ENCODE measurements around the gene MAML3. TPM values are rescaled to one million over a fixed set of nuclear protein-coding genes. Genes with fewer than 3 reads are reported as not detected.
A peak's percentile ranks its signal among the peaks of the same experiment; 100 is the strongest.

The MAML3 gene
- total and polyA plus RNA-seq, 8 donors: 1.7 to 20.3 (median 8.4) TPM

GRCh38 chr4:139694522-139695107 lies 459.4 kb downstream of the MAML3 start:
- H3K27ac ChIP-seq: no peak overlapping the region
- no peak overlapping the region for H3K4me3 ChIP-seq
- TF ChIP-seq EP300 (IDR thresholded peaks at IDR 0.05): no peak
- TF ChIP-seq POLR2AphosphoS5 (IDR thresholded peaks at IDR 0.05): no peak
- TF ChIP-seq POLR2A (IDR thresholded peaks at IDR 0.05): no peak
- TF ChIP-seq CTCF (IDR thresholded peaks at IDR 0.05): no peak
- no peaks in the 10 kb centered on the region for H3K27me3 ChIP-seq
- H3K4me1 ChIP-seq: peaks cover 0 to 14% (median 10%) of the 10 kb centered on the region in 4 donors
- peaks cover 0 to 39% (median 30%) of the 10 kb centered on the region in 4 donors for H3K36me3 ChIP-seq
- peaks cover 0 to 4% (median 2%) of the 10 kb centered on the region in 4 donors for H3K9me3 ChIP-seq
- DNase-seq: no peak
- intact Hi-C loops (cut with DNase I; ENCODE audit: low total_unique reads): no loop called here
- WGBS, 5 donors: 90 to 93% (median 92%) methylated on average over 3 of the region's 3 CpGs

GRCh38 chr4:139692309-139693012 lies 461.5 kb downstream of the MAML3 start:
- peak overlapping the region in 1 of 5 donors; percentile 35 for H3K27ac ChIP-seq
- intact Hi-C loops (cut with DNase I; ENCODE audit: low total_unique reads): no loop called here
- H3K27me3 ChIP-seq: no peaks in the 10 kb centered on the region
- H3K4me1 ChIP-seq: peaks cover 0 to 14% (median 10%) of the 10 kb centered on the region in 4 donors
- peak in 1 of 2 donors; percentile 12 for DNase-seq
- H3K4me3 ChIP-seq: no peak overlapping the region
- peaks cover 0 to 4% (median 2%) of the 10 kb centered on the region in 4 donors for H3K9me3 ChIP-seq
- TF ChIP-seq POLR2A (IDR thresholded peaks at IDR 0.05): no peak
- TF ChIP-seq POLR2AphosphoS5 (IDR thresholded peaks at IDR 0.05): no peak
- no peak for TF ChIP-seq EP300 (IDR thresholded peaks at IDR 0.05)
- no peak for TF ChIP-seq CTCF (IDR thresholded peaks at IDR 0.05)
- 27 to 35% (median 31%) methylated on average over 4 of the region's 4 CpGs for WGBS, 5 donors
- peaks cover 0 to 39% (median 25%) of the 10 kb centered on the region in 4 donors for H3K36me3 ChIP-seq

GRCh38 chr4:139690419-139690818 lies 463.6 kb downstream of the MAML3 start:
- H3K36me3 ChIP-seq: peaks cover 0 to 18% (median 10%) of the 10 kb centered on the region in 4 donors
- intact Hi-C loops (cut with DNase I; ENCODE audit: low total_unique reads): no loop called here
- TF ChIP-seq POLR2AphosphoS5 (IDR thresholded peaks at IDR 0.05): no peak
- TF ChIP-seq POLR2A (IDR thresholded peaks at IDR 0.05): no peak
- TF ChIP-seq EP300 (IDR thresholded peaks at IDR 0.05): no peak
- no peak for TF ChIP-seq CTCF (IDR thresholded peaks at IDR 0.05)
- H3K4me1 ChIP-seq: peaks cover 0 to 28% (median 16%) of the 10 kb centered on the region in 4 donors
- no peak for DNase-seq
- H3K4me3 ChIP-seq: no peak overlapping the region
- H3K27me3 ChIP-seq: no peaks in the 10 kb centered on the region
- H3K27ac ChIP-seq: no peak overlapping the region
- no peaks in the 10 kb centered on the region for H3K9me3 ChIP-seq

GRCh38 chr4:139689093-139689722 lies 464.8 kb downstream of the MAML3 start:
- 87 to 98% (median 94%) methylated on average over 5 to 6 of the region's 6 CpGs for WGBS, 5 donors
- DNase-seq: no peak
- peaks cover 0 to 23% (median 16%) of the 10 kb centered on the region in 4 donors for H3K36me3 ChIP-seq
- intact Hi-C loops (cut with DNase I; ENCODE audit: low total_unique reads): no loop called here
- H3K9me3 ChIP-seq: no peaks in the 10 kb centered on the region
- TF ChIP-seq POLR2AphosphoS5 (IDR thresholded peaks at IDR 0.05) (no peak), POLR2A (IDR thresholded peaks at IDR 0.05) (no peak), CTCF (IDR thresholded peaks at IDR 0.05) (no peak), EP300 (IDR thresholded peaks at IDR 0.05) (no peak)
- H3K27ac ChIP-seq: no peak overlapping the region
- H3K4me3 ChIP-seq: no peak overlapping the region
- no peaks in the 10 kb centered on the region for H3K27me3 ChIP-seq
- H3K4me1 ChIP-seq: peaks cover 0 to 28% (median 16%) of the 10 kb centered on the region in 4 donors
